ENCODE data around the gene RNF144A. TPM values are rescaled to one million over a fixed set of nuclear protein-coding genes. Genes with fewer than 3 reads are reported as not detected.
A peak's percentile ranks its signal among the peaks of the same experiment; 100 is the strongest.

RNF144A gene
- total RNA-seq, 1 experiment from 2014 or later = 13.6 TPM

GRCh38 chr2:7089284-7089683 is 172.1 kb downstream of the RNF144A start:
- Mint-ChIP-seq H3K36me3 (no peaks in the 10 kb centered on the region), H3K9me3 (peaks cover 1% of the 10 kb centered on the region), H3K4me1 (no peaks in the 10 kb centered on the region), H3K27ac (no peak overlapping the region), H3K27me3 (ENCODE audit: low read depth) (no peaks in the 10 kb centered on the region; the same call in 1 of the 2 replicates), H3K4me3 (no peak overlapping the region)
- DNase-seq (ENCODE audit: low spot score) = no peak
- CTCF ChIA-PET = interaction anchor here (1.2 kb wide), 1 partner anchor 8 kb away, joined by 4 read pairs; no protein-coding TSS in a partner anchor
- ATAC-seq = peak; percentile 53; the same call in 1 of the 2 replicates
- no peak for TF ChIP-seq HMGXB4 (CRISPR knock-in tag; IDR thresholded peaks at IDR 0.05)
- TF ChIP-seq CTCF (IDR thresholded peaks at IDR 0.05) = no peak
- no peak for TF ChIP-seq USF1 (CRISPR knock-in tag; IDR thresholded peaks at IDR 0.05)
- no peak for TF ChIP-seq PREB (CRISPR knock-in tag; IDR thresholded peaks at IDR 0.05; ENCODE audit: borderline replicate concordance)
- no peak for TF ChIP-seq STAT6 (CRISPR knock-in tag; conservative IDR thresholded peaks at IDR 0.05; ENCODE audit: low read depth)
- no peak for TF ChIP-seq ZNF232 (CRISPR knock-in tag; IDR thresholded peaks at IDR 0.05)
- no peak for TF ChIP-seq ZBTB43 (CRISPR knock-in tag; IDR thresholded peaks at IDR 0.05)
- TF ChIP-seq ZNF121 (CRISPR knock-in tag; IDR thresholded peaks at IDR 0.05) = no peak
- TF ChIP-seq NFE2L1 (CRISPR knock-in tag; IDR thresholded peaks at IDR 0.05) = no peak
- TF ChIP-seq FOXP1 (CRISPR knock-in tag; IDR thresholded peaks at IDR 0.05; ENCODE audit: borderline replicate concordance) = no peak
- TF ChIP-seq FOXP4 (CRISPR knock-in tag; IDR thresholded peaks at IDR 0.05) = no peak
- TF ChIP-seq MYBL2 (CRISPR knock-in tag; IDR thresholded peaks at IDR 0.05) = no peak
- TF ChIP-seq SMAD3 (CRISPR knock-in tag; IDR thresholded peaks at IDR 0.05; ENCODE audit: borderline replicate concordance) = no peak
- POLR2A ChIA-PET = no interaction called here
